GM18861 (cell line): ENCODE results near the gene SLC25A10.
A peak's percentile ranks its signal among the peaks of the same experiment; 100 is the strongest.
"Not testable (repeated sequence)": the region's sequence is repeated elsewhere in the genome, so short reads cannot be mapped to it uniquely, and the experiment has no call there.

Experiments
- ATAC-seq: cut with Tn5 transposase; IDR thresholded peaks from one replicate; pipeline ENCODE4 v1.9.1; 2021; ENCODE audit not compliant: unreplicated experiment

SLC25A10 gene, protein sequence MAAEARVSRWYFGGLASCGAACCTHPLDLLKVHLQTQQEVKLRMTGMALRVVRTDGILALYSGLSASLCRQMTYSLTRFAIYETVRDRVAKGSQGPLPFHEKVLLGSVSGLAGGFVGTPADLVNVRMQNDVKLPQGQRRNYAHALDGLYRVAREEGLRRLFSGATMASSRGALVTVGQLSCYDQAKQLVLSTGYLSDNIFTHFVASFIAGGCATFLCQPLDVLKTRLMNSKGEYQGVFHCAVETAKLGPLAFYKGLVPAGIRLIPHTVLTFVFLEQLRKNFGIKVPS

GRCh38 chr17:81711814-81712467 lies at the start of gene SLC25A10:
SLC25A10 (plus strand) TSS chr17:81712284; CDS start chr17:81712427, 143 bp downstream.
- peak; percentile 57 for ATAC-seq

- ATAC-seq, result no peak
Observed at GRCh38 chr17:81664051-81664470, 48.0 kb upstream of the SLC25A10 start.

DNA sequence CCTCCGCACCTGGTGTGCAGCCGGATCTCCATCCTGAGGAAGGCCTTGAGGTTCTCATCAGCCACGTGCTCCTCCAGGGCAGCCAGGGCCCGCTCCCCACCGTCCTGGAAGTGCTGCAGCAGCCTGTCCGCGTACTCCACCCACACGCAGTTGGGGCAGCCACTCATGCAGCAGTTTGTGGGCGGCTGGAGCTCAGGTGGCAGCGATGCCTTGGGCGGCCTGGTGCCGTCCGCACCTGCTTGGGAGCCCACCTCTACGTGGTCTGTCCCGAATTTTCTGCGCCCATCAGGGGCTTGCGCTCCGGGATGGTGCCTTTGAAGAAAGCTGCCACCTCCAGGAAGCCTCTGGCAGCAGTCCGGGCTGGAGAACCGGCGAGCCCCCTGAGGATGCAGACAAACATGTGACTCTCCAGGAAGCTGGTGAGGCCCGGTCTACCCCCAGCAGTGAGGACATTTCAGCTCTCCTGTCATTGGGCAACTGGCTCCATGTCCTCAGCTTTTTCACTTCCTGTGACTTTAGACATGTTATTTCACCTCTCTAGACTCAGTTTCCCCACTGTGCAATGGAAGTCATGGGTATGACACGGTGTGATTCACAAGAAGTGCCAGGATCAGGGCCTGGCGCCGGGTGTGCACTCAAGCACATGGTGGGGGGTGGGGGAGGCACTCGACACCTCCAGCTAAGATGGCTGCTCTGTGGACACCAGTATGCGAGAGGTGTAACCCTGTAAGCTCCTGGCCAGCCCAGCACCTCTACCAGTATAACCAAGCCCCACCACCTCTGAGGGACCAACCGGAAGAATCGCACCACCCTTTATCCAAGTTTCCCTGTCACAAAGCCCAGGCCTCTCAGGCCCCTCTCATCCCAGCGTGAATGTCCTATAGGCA lies 46.6 kb upstream of the SLC25A10 start:
- ATAC-seq, result no peak

GRCh38 chr17:81666092-81666341 lies 46.1 kb upstream of the SLC25A10 start:
- ATAC-seq, result no peak

GRCh38 chr17:81666342-81667191 lies 45.5 kb upstream of the SLC25A10 start, which contains the start of the genes CCDC137 and OXLD1:
CCDC137 (plus strand) TSS chr17:81666737; CDS start chr17:81666767, 30 bp downstream.
OXLD1 (minus strand) TSS chr17:81666605; CDS start chr17:81666577, 28 bp downstream.
- ATAC-seq, result peak; percentile 85

GRCh38 chr17:81667754-81668153 lies 44.3 kb upstream of the SLC25A10 start:
- no peak for ATAC-seq

DNA sequence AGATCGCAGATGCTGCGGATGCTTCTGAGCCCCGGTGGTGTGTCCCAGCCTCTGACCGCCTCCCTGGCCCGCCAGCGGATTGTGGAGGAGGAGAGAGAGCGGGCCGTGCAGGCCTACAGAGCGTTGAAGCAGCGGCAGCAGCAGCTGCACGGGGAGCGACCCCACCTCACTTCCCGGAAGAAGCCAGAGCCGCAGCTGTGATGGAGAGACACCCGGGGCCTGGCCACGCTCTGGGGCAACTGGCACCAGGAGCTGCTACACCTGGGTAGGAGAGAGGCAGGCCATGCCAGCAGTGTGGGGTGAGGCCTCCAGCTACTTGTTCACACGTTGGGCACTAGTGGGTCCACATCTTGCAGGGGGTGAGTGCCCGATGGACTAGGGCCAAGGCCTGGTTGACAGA lies 39.6 kb upstream of the SLC25A10 start:
- no peak for ATAC-seq

GRCh38 chr17:81672954-81673353 lies 39.1 kb upstream of the SLC25A10 start:
- ATAC-seq, result no peak

DNA sequence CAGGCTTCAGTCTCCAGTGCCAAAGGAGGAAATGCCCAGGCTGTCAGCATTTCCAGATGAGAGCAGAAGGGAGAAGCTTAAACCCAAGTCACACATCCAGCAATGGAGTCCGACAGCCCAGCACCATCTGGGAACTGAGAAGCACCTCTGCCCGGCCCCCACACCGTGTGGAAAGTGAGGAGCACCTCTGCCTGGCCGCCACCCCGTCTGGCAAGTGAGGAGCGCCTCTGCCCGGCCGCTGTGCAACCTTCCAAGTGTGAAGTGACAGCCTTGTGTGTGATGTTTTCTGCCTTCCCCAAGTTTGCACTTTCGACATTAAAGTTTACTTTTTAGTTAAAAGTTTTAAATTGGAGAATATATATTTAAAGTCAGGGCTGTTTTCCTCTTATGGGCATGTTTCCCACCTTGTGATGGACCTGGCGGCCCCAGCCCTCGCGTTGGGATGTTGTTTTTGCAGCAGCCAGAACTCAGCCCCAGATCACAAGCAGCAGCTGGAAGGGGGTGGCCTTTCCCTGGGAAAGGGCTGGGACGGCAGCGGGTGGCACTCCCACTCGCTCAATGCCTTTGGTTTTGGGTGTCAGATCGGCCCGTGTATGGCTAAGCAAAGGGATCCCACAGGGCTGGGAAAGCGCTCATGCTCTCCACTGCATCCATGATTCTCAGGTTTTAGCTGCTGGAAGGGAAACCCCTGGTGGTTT lies 38.4 kb upstream of the SLC25A10 start:
- ATAC-seq, result no peak

- ATAC-seq, result not testable (repeated sequence)
Observed at GRCh38 chr17:81675515-81676221, 36.4 kb upstream of the SLC25A10 start.

DNA sequence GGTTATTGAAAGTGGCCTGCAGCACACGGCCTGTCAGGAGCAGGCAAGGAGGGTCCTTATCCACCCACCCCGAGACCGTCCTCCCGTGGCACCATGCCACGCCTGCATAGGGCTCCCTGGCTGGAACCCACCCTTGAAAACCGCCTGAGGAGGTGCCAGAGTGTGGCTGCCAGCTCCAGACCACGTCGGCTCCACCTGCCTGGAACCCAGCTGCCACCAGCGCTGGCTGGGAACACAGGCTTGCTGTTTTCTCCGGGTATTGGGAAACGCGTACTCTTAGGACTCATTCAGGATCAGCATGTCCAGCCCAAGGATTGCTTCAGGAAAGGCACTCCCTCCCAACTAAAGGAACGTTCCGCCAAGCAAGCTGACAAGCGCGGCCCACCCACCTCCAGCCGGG lies 35.2 kb upstream of the SLC25A10 start:
- ATAC-seq, result no peak

DNA sequence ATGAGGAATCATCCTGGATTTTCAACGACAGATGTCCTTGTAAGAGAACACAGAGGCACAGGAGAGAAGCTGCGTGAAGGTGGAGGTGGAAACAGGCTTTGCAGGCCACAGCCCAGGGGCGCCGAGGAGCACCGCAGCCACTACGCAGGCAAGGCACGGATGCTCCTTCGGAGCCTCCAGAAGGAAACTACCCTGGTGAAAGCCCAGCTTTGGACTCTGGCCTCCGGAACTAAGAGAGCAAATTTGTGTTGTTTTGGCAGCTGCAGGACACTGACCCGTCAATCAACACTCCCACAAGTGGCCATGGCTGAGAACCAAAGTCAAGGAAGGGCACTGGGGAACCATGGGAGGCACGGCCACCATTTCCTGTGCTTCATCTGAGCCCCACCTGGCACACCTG lies 31.9 kb upstream of the SLC25A10 start:
- ATAC-seq, result no peak

- ATAC-seq, result no peak
Observed at GRCh38 chr17:81681672-81682071, 30.4 kb upstream of the SLC25A10 start.

DNA sequence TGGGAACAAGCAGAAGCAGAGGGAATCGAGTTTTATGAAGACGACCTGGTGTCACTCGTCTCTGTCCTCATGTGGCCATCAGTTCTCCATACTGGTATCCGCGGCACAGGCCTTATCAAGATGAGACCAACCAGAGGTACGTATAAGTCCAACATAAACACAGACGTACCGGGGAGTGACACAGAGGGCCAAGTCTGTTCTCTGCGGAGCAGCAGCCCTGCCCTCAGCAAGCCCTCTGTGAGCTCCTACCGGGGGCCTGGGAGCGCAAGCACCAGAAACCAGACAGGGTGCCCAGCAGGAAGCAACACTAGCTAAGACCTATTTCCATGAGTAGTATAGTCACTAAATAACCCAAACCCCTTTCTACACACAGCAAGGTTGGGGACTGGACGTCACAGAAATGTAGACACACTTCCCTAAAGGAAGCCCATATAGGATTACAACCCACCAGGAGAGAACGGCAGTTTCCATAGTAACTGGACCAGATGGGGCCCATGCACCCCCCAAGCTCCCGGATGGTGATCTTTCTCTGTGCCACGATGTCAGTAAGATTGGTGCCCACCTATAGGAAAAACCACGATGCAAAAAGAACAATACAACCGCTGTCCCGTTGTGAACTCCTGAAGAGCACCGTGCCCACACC lies 29.4 kb upstream of the SLC25A10 start:
- ATAC-seq, result no peak

DNA sequence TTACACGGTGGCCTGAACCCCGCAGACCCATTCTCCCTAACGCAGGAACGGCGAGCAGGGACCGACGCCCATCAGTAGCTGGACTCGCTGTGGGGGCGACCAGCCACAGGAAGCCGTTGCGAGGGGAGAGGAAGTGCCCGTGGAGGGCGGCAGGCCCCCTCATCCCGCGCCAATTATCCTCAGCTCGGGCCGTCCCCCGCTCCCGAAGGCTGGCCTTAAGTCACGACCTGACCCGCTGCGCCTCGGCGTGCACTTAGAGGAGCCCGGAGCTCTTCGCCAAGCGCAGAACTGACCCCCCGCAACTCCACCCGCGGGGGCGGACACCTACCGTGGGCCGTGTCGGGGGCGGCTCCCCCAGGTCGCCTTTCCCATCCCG lies 28.9 kb upstream of the SLC25A10 start:
- peak; percentile 1 for ATAC-seq

- ATAC-seq, result peak; percentile 90
Observed at GRCh38 chr17:81683584-81684441, 28.3 kb upstream of the SLC25A10 start, which contains the start of the genes ARL16 and HGS. ARL16 (minus strand) TSS chr17:81683797; CDS start chr17:81683753, 44 bp downstream. HGS (plus strand) TSS chr17:81684011; CDS start chr17:81684067, 56 bp downstream.

DNA sequence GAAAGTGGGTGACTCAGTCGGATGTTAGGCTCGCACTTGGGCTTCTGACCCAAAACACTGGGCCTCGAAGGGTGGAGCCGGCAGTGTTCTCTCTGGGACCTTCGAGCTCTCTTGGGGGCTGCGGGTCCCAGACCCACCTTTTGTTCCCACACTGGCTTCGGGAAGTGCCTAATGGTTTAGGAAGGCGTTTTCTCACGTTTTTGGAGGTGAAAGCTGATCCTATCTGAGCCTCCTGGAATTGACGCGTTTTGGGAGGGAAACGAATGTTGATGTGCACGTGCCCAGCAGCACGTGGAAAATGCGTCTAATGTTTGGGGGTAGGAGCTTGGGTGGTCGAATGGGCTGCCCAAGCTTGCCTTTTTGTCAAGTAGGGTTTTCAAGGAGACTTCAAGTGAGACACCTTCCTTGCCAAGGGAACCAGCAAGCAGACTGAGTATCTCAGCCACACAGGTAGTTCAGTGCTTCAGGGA lies 27.6 kb upstream of the SLC25A10 start:
- no peak for ATAC-seq

- ATAC-seq, result no peak
Observed at GRCh38 chr17:81685108-81685507, 27.0 kb upstream of the SLC25A10 start.
